GM20431 (cell line): ENCODE data around the gene FAM185A.
"Not testable (repeated sequence)": the region's sequence is repeated elsewhere in the genome, so short reads cannot be mapped to it uniquely, and the experiment has no call there.

Experiments
- in situ Hi-C: fragments of 300-500 bp; cut with MseI, MboI; formaldehyde crosslinking; loops from one replicate; pipeline ENCODE4 v1.15.0; 2020; ENCODE audit warnings: low sequenced_read_pairs; ENCODE audit not compliant: unreplicated experiment

The FAM185A gene

GRCh38 chr7:102776217-102776616, 27.4 kb downstream of the FAM185A start:
- in situ Hi-C loops, result not testable (repeated sequence)

- in situ Hi-C loops, result not testable (repeated sequence)
Measured at GRCh38 chr7:102778663-102779062, 29.9 kb downstream of the FAM185A start.

- in situ Hi-C loops, result not testable (repeated sequence)
Measured at GRCh38 chr7:102780926-102781325, 32.1 kb downstream of the FAM185A start.

- in situ Hi-C loops, result not testable (repeated sequence)
Measured at GRCh38 chr7:102788770-102789169, 40.0 kb downstream of the FAM185A start.

GRCh38 chr7:102790364-102791100, 41.7 kb downstream of the FAM185A start:
- in situ Hi-C loops, result not testable (repeated sequence)

GRCh38 chr7:102791367-102791766, 42.6 kb downstream of the FAM185A start:
- in situ Hi-C loops, result not testable (repeated sequence)

GRCh38 chr7:102791831-102792230, 43.0 kb downstream of the FAM185A start:
- in situ Hi-C loops, result not testable (repeated sequence)

- in situ Hi-C loops, result not testable (repeated sequence)
Measured at GRCh38 chr7:102794567-102794966, 45.8 kb downstream of the FAM185A start.

- in situ Hi-C loops, result not testable (repeated sequence)
Measured at GRCh38 chr7:102795987-102796595, 47.3 kb downstream of the FAM185A start.

GRCh38 chr7:102806613-102807012, 57.8 kb downstream of the FAM185A start:
- in situ Hi-C loops, result no loop called here

GRCh38 chr7:102810916-102811315, 62.1 kb downstream of the FAM185A start:
- in situ Hi-C loops, result no loop called here

GRCh38 chr7:102811942-102812678, 63.3 kb downstream of the FAM185A start:
- in situ Hi-C loops, result no loop called here

GRCh38 chr7:102813191-102814024, 64.6 kb downstream of the FAM185A start:
- in situ Hi-C loops, result no loop called here

- in situ Hi-C loops, result no loop called here
Measured at GRCh38 chr7:102814025-102814471, 65.2 kb downstream of the FAM185A start.

- in situ Hi-C loops, result no loop called here
Measured at GRCh38 chr7:102817616-102818573, 69.1 kb downstream of the FAM185A start.

- in situ Hi-C loops, result no loop called here
Measured at GRCh38 chr7:102819151-102819550, 70.4 kb downstream of the FAM185A start.

- in situ Hi-C loops, result no loop called here
Measured at GRCh38 chr7:102821994-102822747, 73.4 kb downstream of the FAM185A start.

- in situ Hi-C loops, result no loop called here
Measured at GRCh38 chr7:102823390-102824119, 74.8 kb downstream of the FAM185A start.
